OCI-LY7 (cell line): ENCODE data around the gene STARD7. TPM values are rescaled to one million over a fixed set of nuclear protein-coding genes. Genes with fewer than 3 reads are reported as not detected.

Experiments
- BruUV-seq: library from RNA; stranded (reverse); fragments of 400-500 nt; replicated peaks from 2 replicates; lab custom pipeline; 2021; lab: Mats Ljungman, UMichigan
- CTCF ChIA-PET: fragments of 300-600 bp; sonication (Branson Sonifier 250); formaldehyde crosslinking; loops from one replicate; lab custom pipeline; 2022; ENCODE audit warnings: antibody characterized with exemption; ENCODE audit not compliant: unreplicated experiment; lab: Charles Lee
- POLR2A ChIA-PET: fragments of 300-600 bp; sonication (Branson Sonifier 250); formaldehyde crosslinking; loops from one replicate; lab custom pipeline; 2022; ENCODE audit warnings: antibody characterized with exemption; lab: Charles Lee
- DNase-seq: peaks from one replicate; pipeline ENCODE4 v3.0.0-alpha.2; 2015; ENCODE audit warnings: low spot score
- H2AFZ ChIP-seq: fragments of 200-600 bp; sonication (generic), shearing (Covaris generic); 2 replicates; pipeline ENCODE4 v1.6.1; 2014; ENCODE audit warnings: mild to moderate bottlenecking, antibody characterized with exemption, low read length, moderate library complexity
- H3K27ac ChIP-seq: fragments of 200-600 bp; sonication (generic); 2 replicates; pipeline ENCODE4 v1.5.1; 2014; ENCODE audit warnings: mixed run types, low read depth, mild to moderate bottlenecking, moderate library complexity, low read length, inconsistent platforms; ENCODE audit not compliant: poor library complexity, severe bottlenecking
- H3K36me3 ChIP-seq: fragments of 200-600 bp; sonication (generic); 2 replicates; pipeline ENCODE4 v1.6.1; 2014; ENCODE audit warnings: mild to moderate bottlenecking, antibody characterized with exemption, low read length, moderate library complexity, mixed read lengths; ENCODE audit not compliant: insufficient read depth
- H3K4me1 ChIP-seq: fragments of 200-600 bp; sonication (generic); 2 replicates; pipeline ENCODE4 v1.5.1; 2014; ENCODE audit warnings: mild to moderate bottlenecking, low read length; ENCODE audit not compliant: insufficient read depth, poor library complexity, severe bottlenecking
- H3K4me2 ChIP-seq: fragments of 200-600 bp; sonication (generic); 2 replicates; pipeline ENCODE4 v1.6.1; 2014; ENCODE audit warnings: mild to moderate bottlenecking, low read length
- H3K4me3 ChIP-seq: fragments of 200-600 bp; sonication (generic); 2 replicates; pipeline ENCODE4 v1.5.1; 2014; ENCODE audit warnings: mild to moderate bottlenecking, low read depth, low read length; ENCODE audit not compliant: poor library complexity, severe bottlenecking
- H3K79me2 ChIP-seq: fragments of 200-600 bp; sonication (generic); 2 replicates; pipeline ENCODE4 v1.6.1; 2016; ENCODE audit warnings: low read depth, mild to moderate bottlenecking, low read length, moderate library complexity, mixed read lengths; ENCODE audit not compliant: insufficient read depth
- H3K9me2 ChIP-seq: fragments of 200-600 bp; sonication (generic); 2 replicates; pipeline ENCODE4 v1.6.1; 2016; ENCODE audit warnings: mild to moderate bottlenecking, low read length, mixed read lengths; ENCODE audit not compliant: insufficient read depth
- H3K9me3 ChIP-seq: fragments of 200-600 bp; sonication (generic); 2 replicates; pipeline ENCODE4 v1.6.1; 2014; ENCODE audit warnings: mild to moderate bottlenecking, mixed run types, low read length, mixed read lengths
- H4K20me1 ChIP-seq: fragments of 200-600 bp; sonication (generic); 2 replicates; pipeline ENCODE4 v1.6.1; 2014; ENCODE audit warnings: mild to moderate bottlenecking, antibody characterized with exemption, low read length, moderate library complexity, mixed read lengths; ENCODE audit not compliant: insufficient read depth
- EZH2phosphoT487 ChIP-seq: fragments of 200-600 bp; sonication (generic); IDR thresholded peaks from 2 replicates; pipeline ENCODE4 v1.6.1; 2018; ENCODE audit warnings: low read depth, borderline replicate concordance, mild to moderate bottlenecking, mixed run types, antibody characterized with exemption, low read length, moderate library complexity, mixed read lengths
- intact Hi-C: fragments of 100-400 bp; cut with micrococcal nuclease; formaldehyde crosslinking; loops from one replicate; pipeline ENCODE4 v1.10.0; 2022; ENCODE audit not compliant: unreplicated experiment
- total RNA-seq, 2 experiments: library from RNA; depleted of rRNA in 1 of 2; stranded (reverse); fragments of >200 nt in 1 of 2; shearing (Covaris generic) in 1 of 2; gene quantifications; 2 replicates each; pipeline ENCODE4 v1.2.3, GENCODE V29; 2014 to 2022
- TF ChIP-seq, protein P1 (sequence below): fragments of 200-600 bp; sonication (generic); conservative IDR thresholded peaks from 2 replicates; pipeline ENCODE4 v1.5.1; 2014; ENCODE audit warnings: mild to moderate bottlenecking, antibody characterized with exemption, low read length, moderate library complexity, mixed read lengths

The STARD7 gene
- total RNA-seq, 2 experiments from 2014 or later, result 206 to 239 TPM

DNA sequence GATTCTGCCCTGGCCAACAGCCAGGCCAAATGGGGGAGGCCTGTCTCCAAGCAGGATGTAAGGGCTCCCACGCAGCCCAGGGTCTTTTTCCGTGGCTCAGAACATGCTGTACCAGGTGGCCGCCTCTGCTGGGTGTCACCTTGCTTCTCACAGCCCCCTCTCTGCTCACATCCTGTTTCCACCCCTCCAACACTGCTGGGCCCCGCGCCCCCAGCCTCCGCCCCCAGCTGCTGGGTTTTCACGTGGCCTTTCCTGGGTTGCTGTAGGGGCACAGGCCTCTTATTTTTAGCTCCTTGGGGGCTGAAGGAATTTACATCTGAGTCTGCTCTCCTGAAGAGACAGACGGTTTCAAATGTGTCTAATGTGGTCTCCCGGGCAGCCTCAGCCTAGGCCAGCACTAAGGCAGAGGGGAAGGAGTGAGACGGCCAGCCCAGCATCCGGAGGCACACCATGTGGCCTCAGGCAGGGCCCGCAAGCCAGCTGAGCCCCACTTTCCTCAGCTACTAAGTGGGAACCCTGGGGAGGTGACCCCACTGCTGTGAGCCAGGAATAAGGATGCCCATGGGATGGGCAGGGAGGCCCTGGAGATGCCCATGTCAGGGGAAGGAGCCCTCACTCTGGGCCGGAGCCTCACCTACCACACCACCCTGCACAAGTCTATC, 44.7 kb downstream of the STARD7 start:
- Histone ChIP-seq H3K4me2 (peak overlapping the region; percentile 91), H3K4me3 (peak overlapping the region; percentile 67), H3K4me1 (peaks cover 72% of the 10 kb centered on the region), H3K9me2 (no peaks in the 10 kb centered on the region), H3K79me2 (no peaks in the 10 kb centered on the region), H3K9me3 (peaks cover 5% of the 10 kb centered on the region; the same call in 1 of the 2 replicates), H3K27ac (peak overlapping the region; percentile 99), H4K20me1 (no peaks in the 10 kb centered on the region), H3K36me3 (no peaks in the 10 kb centered on the region; the same call in 1 of the 2 replicates), H2AFZ (no peak overlapping the region; the same call in 1 of the 2 replicates)
- TSS peak; percentile 94 for BruUV-seq
- CTCF ChIA-PET, result interaction anchor here (0.7 to 3.0 kb wide), 5 partner anchors 11 to 70 kb away, joined by 3 to 18 read pairs (median 3); no protein-coding TSS in a partner anchor
- TF ChIP-seq, protein P1, sequence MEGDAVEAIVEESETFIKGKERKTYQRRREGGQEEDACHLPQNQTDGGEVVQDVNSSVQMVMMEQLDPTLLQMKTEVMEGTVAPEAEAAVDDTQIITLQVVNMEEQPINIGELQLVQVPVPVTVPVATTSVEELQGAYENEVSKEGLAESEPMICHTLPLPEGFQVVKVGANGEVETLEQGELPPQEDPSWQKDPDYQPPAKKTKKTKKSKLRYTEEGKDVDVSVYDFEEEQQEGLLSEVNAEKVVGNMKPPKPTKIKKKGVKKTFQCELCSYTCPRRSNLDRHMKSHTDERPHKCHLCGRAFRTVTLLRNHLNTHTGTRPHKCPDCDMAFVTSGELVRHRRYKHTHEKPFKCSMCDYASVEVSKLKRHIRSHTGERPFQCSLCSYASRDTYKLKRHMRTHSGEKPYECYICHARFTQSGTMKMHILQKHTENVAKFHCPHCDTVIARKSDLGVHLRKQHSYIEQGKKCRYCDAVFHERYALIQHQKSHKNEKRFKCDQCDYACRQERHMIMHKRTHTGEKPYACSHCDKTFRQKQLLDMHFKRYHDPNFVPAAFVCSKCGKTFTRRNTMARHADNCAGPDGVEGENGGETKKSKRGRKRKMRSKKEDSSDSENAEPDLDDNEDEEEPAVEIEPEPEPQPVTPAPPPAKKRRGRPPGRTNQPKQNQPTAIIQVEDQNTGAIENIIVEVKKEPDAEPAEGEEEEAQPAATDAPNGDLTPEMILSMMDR, result no peak
- no peak for TF ChIP-seq EZH2phosphoT487
- intact Hi-C loops, result loop anchor here (1.0 kb wide), 1 partner anchor 18 kb away; no protein-coding TSS in a partner anchor
- DNase-seq, result peak; percentile 95
- POLR2A ChIA-PET, result interaction anchor here (0.5 to 2.4 kb wide), 9 partner anchors 9 to 640 kb away, joined by 3 to 10 read pairs (median 5); partner anchors contain the start of gene DUSP2

DNA sequence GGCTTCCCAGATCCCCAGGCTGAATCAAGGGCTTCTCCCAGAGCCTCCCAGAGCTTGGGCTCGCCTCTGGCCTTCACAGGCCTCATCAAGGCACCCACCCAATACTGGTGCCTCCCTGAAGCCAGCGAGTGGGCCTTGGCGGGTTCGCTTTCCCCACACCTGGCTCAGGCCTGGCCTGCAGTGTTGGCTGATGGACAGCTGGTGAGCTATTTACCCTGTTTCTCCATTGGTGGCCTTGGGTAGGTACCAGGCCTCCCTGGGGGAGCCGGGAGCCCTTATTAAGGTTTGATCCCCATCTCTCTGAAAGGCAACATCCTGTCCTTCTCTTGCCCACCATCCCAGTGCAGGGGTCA, 45.2 kb downstream of the STARD7 start:
- H3K4me2 ChIP-seq, result peak overlapping the region; percentile 91
- ChIA-PET POLR2A (interaction anchor here (0.6 to 2.4 kb wide), 10 partner anchors 8 to 121 kb away, joined by 3 to 10 read pairs (median 5); partner anchors contain the start of gene DUSP2), CTCF (interaction anchor here (0.7 to 3.0 kb wide), 5 partner anchors 11 to 71 kb away, joined by 3 to 18 read pairs (median 3); no protein-coding TSS in a partner anchor)
- DNase-seq, result no peak
- no peaks in the 10 kb centered on the region for H4K20me1 ChIP-seq
- no TSS peak for BruUV-seq
- H3K9me2 ChIP-seq, result no peaks in the 10 kb centered on the region
- no peaks in the 10 kb centered on the region; the same call in 1 of the 2 replicates for H3K36me3 ChIP-seq
- H3K79me2 ChIP-seq, result no peaks in the 10 kb centered on the region
- H3K4me3 ChIP-seq, result peak overlapping the region; percentile 67
- H2AFZ ChIP-seq, result no peak overlapping the region
- peak overlapping the region; percentile 99 for H3K27ac ChIP-seq
- H3K9me3 ChIP-seq, result peaks cover 5% of the 10 kb centered on the region; the same call in 1 of the 2 replicates
- intact Hi-C loops, result loop anchor here (1.0 kb wide), 1 partner anchor 17 kb away; no protein-coding TSS in a partner anchor
- TF ChIP-seq EZH2phosphoT487, result no peak
- TF ChIP-seq, protein P1, result no peak
- peaks cover 76% of the 10 kb centered on the region for H3K4me1 ChIP-seq
